Tibial nerve (tissue), 4 donors: ENCODE results near the gene CLDN11.

ENCODE experiments used
- EP300 ChIP-seq, 2 donors: sonication (generic); formaldehyde crosslinking; IDR thresholded peaks; one replicate each; pipeline ENCODE4 v1.6.1; 2017; ENCODE audit warnings: antibody characterized with exemption in 2 of 2, mild to moderate bottlenecking in 1 of 2
- POLR2A ChIP-seq, 2 donors: fragments of 450-650 bp; IDR thresholded peaks; one replicate each; pipeline ENCODE4 v1.6.1; 2017; ENCODE audit warnings: antibody characterized with exemption in 2 of 2, mild to moderate bottlenecking in 2 of 2, moderate library complexity in 2 of 2
- TF ChIP-seq, protein P1 (sequence below), 5 experiments: fragments of 200-600 bp in 3 of 5; fragments of 450-650 bp in 2 of 5; sonication (generic) in 3 of 5; IDR thresholded peaks; one replicate each; pipeline ENCODE4 v1.5.1; 2016 to 2019; ENCODE audit warnings: antibody characterized with exemption in 5 of 5, mild to moderate bottlenecking in 3 of 5, moderate library complexity in 2 of 5

DNA sequence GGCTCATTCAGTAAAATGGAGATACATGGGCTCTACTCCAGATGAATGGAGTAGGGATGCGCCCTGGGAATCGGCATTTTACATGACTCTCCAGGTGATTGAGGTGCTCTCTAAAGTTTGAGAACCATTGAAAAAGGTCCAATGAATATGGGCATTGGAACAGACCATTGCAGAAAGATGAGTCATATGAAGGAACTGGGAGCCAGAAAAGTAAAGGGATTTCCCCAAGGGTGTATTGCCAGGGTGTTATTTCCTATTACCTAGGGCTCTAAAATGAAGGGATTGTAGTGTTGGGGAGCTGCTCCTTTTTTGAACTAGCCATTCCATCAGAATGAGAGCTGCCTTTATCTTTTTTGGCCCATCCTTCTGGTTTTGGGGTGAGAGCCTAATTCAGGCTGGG is 21.7 kb downstream of the CLDN11 start:
- TF ChIP-seq, protein P1, sequence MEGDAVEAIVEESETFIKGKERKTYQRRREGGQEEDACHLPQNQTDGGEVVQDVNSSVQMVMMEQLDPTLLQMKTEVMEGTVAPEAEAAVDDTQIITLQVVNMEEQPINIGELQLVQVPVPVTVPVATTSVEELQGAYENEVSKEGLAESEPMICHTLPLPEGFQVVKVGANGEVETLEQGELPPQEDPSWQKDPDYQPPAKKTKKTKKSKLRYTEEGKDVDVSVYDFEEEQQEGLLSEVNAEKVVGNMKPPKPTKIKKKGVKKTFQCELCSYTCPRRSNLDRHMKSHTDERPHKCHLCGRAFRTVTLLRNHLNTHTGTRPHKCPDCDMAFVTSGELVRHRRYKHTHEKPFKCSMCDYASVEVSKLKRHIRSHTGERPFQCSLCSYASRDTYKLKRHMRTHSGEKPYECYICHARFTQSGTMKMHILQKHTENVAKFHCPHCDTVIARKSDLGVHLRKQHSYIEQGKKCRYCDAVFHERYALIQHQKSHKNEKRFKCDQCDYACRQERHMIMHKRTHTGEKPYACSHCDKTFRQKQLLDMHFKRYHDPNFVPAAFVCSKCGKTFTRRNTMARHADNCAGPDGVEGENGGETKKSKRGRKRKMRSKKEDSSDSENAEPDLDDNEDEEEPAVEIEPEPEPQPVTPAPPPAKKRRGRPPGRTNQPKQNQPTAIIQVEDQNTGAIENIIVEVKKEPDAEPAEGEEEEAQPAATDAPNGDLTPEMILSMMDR (IDR thresholded peaks at IDR 0.05) = no peak
- TF ChIP-seq POLR2A (IDR thresholded peaks at IDR 0.05) = no peak
- TF ChIP-seq EP300 (IDR thresholded peaks at IDR 0.05) = no peak
